GM19351 (cell line): Measurements from ENCODE around the gene ANKRD33.

Experiments
- ATAC-seq: cut with Tn5 transposase; IDR thresholded peaks from one replicate; pipeline ENCODE4 v1.9.1; 2021; ENCODE audit warnings: mild to moderate bottlenecking, moderate library complexity; ENCODE audit not compliant: unreplicated experiment

Gene ANKRD33

DNA sequence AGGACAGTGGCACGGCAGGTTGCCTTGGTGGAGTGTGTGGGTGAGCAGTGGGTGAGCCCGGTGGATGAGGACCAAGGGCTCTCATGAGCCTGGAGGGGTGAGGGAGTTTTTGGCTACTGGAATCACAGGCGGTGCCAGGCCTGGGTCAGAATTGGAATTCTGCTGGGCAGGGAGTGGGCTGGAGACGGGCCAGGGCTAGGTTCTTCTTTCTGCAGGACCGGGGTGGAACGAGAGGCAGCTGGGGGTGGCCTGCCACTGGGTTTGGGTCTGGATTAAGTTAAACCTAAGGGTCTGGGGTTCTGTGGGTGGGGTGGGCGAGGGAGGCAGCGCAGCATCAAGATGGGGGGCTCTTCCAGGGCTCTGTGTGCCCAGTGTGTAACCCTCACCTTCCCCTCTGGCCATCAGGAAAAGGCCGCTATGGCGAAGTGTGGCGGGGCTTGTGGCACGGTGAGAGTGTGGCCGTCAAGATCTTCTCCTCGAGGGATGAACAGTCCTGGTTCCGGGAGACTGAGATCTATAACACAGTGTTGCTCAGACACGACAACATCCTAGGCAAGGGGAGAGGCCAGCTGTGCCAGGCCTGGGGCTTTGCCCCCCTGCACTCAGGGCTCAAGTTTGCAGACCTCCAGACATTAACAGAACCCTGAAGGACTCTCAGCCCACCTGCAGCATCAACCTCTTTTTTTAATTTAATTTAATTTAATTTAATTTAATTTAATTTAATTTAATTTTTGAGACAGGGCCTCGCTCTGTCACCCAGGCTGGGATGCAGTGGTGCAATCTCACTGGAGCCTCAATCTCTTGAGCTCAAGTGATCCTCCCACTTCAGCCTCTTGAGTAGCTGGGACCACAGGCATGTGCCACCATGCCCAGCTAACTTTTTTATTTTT, 26.4 kb downstream of the ANKRD33 start:
- ATAC-seq: no peak

DNA sequence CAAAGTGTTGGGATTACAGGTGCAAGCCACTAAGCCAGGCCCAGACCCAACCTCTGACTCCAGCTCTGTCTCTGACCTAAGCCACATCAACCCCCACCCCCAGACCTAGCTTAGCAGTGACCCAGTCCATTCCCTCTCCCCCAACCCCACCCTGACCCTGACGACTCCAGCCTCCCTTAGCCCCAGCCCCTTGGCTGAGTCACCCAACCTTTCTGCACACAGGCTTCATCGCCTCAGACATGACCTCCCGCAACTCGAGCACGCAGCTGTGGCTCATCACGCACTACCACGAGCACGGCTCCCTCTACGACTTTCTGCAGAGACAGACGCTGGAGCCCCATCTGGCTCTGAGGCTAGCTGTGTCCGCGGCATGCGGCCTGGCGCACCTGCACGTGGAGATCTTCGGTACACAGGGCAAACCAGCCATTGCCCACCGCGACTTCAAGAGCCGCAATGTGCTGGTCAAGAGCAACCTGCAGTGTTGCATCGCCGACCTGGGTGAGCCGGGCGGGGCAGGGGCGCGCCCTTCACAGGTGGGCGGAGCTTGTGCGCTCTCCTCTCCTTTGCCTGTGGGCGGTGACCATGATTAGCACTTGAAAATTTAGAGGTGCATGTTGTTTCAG, 27.2 kb downstream of the ANKRD33 start:
- no peak for ATAC-seq

DNA sequence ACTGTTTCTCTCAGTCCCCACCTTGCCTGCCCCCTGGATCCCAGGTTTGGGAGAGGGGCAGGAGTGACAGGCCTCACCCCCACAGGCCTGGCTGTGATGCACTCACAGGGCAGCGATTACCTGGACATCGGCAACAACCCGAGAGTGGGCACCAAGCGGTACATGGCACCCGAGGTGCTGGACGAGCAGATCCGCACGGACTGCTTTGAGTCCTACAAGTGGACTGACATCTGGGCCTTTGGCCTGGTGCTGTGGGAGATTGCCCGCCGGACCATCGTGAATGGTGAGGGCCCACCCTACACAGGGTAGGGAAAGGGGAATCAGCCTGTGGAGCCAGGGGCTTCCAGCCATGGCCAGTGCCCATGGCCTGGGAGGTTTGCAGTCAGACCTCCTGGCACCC, 28.0 kb downstream of the ANKRD33 start:
- no peak for ATAC-seq

DNA sequence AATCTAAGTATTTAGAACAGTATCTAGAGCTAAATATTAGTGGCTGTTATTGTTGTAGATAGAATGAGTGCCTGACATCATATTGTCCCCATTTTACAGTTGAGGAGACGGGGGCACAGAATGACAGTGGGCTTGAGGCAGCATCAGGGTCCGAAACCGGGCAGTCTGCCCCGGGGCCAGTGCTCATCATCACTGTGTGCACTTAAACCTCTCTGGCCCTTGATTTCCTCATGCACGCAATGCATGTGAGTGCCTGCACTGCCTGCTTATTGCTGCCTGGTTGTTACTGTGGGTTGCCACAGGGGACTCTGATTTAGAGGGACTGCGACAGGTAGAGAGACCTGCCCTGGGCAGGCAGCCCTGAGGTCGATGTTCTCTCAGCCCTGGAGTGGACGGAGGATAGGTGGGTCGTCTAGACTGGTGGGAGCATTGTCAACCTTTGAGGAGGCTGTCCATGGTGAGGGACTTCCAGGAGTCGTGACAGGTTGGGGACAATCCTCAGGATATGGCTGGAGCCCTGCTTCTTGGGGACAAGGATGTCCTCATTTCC, 29.2 kb downstream of the ANKRD33 start:
- ATAC-seq: no peak

DNA sequence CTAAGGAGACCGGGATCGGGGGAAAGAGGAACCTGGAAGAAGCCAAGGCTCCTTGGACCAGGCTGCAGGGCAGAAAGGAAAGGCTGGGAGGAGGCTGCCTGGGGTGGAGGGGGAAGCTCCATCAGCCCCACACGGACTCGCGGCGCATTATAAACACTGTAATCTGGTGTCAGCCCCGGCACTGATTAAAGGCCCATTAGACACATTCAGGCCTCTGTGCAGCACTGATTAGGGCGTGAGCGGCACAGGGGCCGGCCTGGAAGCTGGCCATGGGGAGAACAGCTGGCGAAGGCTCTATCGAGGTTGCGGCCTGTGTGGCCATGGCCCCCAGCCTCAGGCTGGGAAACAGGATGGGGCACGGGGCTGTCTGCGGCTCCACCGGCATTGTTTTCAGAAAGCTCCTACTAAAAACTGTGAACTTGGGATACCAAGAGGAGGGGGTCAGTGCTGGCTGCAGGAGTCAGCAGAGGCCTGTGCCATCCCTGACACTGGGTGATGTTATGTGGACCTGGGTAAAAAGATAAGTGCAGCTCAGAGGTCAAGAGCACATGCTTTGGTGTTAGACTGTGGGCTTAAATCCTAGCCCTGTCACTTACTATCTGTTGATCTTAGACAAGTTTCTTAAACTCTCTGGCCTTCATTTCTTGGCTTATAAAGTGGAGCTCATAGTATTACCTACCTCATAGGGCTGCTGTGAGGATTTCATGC, 30.0 kb downstream of the ANKRD33 start:
- ATAC-seq: no peak

DNA sequence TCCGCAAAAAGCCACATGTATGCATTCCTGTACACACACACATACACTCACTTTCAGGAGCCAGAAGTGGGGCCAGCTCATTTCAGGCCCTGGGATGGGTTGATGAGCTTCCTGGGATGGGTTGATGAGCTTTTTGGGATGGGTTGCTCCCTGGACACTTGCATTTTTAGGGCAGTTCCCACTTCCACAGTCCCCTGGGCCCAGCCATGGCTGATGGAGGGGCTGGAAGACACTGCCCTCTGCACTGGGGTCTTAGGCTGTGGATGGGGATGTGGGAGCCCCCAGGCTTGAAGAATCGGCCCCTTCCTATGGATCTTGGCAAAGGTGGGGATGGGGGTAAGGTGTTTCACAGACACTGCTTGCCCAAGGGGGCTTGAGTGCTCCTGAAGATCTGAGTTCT, 32.1 kb downstream of the ANKRD33 start:
- no peak for ATAC-seq

DNA sequence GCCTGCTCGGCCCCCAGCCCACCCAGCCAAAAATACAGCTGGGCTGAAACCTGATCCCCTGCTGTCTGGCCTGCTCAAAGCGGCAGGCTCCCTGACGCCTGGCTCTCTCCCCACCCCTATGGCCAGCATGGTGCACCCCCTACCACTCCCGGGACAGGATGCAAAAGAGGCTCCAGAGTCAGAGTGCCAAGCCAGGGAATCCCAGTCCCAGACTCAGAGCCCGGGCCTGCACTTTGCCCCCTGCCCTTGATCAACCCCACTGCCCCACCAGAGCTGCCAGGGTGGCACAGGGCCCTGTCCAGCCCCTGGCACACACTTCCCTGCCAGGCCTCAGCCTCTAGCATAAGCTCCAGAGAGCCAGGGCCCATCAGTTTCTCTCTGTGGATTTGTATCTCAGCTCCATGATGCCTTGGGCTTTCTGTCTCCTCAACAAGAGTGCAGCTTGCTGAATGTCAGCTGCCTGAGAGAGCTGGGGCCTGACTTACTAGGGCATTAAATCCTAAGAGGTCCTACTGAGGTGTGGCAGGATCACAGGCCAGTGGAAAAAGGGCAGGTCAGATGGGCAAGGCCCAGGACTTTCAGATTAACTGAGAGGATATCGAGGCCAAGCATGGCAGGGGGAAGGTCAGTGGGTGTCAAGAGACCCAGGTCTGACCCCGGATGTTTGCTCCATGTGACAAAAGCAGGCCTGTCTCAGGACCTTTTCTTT, 33.3 kb downstream of the ANKRD33 start:
- ATAC-seq: no peak

DNA sequence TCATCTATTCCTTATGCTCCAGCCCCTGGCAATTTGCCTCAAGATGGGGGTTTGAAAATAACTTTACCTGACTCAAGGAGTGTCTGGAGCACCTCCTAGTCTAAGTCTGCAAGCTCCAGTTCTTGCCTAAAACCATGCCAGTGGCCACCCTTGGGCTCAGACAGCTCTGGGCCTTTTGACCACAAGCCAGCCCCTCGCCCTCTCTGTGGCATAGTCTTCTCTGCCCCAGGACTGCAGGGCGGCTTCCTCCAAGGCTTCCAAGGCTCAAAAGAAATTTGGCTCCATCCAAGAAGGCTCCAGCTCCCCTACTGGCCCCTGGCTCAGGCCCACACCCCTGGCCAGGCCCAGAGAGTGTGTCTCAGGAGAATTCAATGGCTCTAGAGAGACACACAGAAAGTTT, 34.2 kb downstream of the ANKRD33 start:
- ATAC-seq: no peak

DNA sequence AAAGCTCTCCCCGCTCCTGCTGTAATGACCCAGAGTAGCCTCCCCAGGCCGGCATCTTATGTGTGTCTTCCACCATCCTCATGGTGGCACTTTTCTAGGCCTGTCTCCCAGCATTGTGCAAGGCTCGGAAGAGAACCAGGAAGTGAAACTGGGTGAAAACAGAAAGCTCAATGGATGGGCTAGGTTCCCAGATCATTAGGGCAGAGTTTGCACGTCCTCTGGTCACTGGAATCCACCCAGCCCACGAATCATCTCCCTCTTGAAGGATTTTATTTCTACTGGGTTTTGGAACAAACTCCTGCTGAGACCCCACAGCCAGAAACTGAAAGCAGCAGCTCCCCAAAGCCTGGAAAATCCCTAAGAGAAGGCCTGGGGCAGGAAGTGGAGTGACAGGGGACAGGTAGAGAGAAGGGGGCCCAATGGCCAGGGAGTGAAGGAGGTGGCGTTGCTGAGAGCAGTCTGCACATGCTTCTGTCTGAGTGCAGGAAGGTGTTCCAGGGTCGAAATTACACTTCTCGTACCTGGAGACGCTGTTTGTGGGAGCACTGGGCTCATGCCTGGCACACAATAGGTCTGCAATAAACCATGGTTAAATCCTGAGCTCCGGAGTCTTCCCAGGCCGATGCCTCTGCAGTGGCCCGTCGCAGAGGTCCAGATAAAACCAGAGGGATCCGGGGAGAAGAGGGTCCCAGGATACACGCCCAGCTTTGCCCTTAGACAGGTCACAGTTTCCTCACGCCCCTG, 35.0 kb downstream of the ANKRD33 start:
- no peak for ATAC-seq

DNA sequence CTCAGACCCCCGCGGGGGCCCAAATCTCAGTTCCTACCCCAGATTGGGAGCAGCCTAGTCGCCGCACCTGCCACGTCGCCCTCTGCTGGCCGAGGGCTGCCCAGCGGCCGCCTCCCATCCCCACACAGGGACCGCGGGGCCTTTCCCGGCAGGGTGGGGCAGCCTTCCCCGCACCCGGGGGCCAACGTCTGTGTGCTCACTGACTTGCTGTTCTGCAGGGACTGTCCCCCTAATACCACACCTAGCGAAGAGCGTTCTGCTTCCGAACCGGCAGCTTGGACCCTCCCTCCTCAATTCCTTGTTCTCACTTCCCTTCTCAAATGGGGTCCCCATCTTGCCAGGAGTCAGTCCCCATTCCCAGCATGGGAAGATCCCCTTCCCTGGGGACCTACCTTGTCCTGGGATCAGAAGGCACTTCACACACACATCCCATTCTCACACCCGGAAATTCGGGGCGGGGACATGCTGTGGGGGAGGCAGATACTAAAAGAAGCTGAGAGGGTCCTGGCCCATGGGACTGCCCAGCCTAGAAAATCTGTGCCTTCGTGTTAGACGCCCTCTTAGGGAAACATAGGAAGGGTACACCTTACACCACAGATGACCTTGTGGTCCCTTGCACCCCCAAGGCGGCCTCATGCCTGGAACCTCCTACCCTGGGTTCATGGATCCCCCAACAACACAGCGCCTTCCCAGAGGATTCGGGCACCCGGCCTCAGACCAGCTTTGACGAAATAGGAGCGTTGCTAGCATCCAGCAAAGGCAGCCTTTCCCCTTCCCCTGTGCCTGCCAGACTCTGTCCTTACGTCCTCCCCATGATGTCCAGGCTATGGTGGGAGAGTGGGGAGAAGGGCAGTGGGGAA, 35.8 kb downstream of the ANKRD33 start:
- no peak for ATAC-seq

DNA sequence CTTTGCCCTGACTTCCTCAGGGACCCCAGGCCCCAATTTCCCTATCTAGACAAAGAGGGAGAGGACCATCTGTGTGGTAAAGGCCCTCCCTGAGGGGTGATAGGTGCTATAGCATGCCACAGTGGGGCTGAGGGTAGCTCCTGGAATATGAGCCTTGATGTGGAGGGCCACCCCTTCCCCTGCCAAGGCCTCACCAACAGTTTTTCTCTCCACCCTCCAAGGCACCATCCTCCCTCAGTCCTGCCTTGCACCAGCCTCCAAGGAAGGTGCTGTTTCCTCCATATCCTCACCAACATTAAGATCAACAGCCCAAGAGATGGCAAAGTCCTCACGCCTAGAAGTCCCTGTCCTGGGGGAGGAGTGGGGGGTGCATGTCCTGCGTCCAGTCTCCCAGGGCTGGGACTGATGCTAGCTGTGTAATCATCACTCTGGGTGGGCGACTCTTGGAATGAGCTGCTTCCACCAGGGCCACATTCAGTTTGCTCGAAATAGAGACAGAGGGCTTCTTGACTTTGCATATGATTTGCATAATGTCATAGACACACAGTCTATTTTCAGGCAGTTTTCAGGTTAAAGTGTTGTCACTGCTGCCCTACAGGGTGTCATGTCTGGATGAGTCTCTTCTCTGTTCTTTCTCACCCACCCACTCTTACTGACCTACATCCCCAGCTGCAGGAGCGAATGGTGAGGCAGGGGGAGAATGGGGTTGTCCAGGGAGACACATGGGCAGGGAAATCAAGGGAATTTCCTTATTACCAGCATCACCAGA, 36.8 kb downstream of the ANKRD33 start:
- peak; percentile 76 for ATAC-seq

DNA sequence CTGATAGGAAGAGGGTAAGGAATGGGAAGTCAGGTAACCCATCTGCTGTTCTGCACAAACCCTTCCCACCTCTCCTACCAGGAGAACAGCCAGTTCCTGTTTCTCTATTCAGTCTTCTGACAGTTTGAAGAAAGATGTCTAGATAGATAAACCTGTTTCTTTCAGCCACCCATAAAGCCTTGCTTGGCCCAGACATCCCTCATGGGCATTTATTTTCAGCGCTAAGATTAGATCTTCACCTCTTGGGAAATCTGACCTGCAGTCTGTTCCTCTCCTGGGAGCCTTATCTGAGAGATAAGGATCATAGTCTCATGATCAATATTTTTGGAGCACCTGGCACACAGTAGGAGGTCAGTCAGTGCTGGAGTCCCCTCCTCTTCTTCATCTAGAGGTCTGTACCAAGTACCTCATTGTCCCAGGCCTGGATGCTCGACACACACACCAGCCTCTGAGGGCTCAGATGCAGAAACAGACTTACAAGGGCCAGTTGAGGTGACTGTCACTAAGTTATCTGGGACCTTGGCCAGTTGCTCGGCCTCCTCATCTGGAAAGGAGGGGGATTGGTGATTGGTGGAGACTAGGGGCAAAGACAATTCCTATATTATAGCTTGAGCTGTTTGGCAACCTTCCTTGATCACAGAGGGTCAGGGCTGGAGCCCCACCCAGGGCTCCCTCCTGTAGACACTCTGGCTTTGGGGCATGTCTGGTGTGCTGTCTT, 37.6 kb downstream of the ANKRD33 start:
- no peak for ATAC-seq

DNA sequence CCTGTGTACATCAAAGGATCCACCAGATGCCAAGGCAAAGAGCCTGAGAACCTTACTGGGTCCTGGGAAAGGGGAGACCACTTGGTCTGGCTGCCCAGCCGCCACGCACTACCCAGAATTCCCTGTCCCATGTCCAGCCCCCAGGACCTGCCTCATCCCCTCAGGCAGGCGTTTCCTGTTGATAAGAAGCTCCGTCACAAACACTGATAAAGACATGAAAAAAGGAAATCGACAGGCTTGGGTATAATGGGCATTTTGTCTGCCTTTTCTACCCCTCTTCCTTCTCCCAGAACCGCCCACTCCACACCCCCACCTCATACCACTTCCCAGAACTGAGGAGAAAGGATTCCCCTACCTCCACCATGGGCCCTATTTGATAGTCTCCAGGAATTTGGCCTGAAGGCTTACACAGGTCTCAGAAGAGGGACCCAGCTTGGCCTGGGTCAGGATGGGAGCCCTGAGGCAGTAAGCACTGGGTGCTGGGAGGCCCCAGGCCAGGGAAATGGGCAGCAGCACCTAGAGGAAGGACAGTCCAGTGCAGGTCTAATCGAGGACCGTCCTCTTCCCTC, 38.2 kb downstream of the ANKRD33 start:
- ATAC-seq: no peak

DNA sequence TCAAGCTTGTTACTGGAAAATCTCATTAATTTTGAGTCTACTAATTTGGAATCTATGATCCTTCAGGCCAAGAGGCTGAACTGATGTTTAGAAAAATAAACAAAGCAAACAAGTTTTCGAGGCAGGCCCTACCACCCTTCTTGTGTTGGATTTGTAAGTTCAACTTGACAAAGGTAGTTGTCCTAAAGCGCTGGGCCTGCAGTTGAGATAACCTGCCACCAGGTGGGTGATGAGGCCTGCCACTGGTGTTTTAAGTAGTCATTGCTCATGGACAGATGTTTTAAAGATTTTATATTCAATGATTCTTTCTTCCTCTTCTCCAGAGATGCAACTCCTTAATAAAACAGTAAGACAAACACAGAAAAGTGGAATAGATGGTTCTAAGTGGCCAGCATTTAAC, 38.8 kb downstream of the ANKRD33 start:
- no peak for ATAC-seq

DNA sequence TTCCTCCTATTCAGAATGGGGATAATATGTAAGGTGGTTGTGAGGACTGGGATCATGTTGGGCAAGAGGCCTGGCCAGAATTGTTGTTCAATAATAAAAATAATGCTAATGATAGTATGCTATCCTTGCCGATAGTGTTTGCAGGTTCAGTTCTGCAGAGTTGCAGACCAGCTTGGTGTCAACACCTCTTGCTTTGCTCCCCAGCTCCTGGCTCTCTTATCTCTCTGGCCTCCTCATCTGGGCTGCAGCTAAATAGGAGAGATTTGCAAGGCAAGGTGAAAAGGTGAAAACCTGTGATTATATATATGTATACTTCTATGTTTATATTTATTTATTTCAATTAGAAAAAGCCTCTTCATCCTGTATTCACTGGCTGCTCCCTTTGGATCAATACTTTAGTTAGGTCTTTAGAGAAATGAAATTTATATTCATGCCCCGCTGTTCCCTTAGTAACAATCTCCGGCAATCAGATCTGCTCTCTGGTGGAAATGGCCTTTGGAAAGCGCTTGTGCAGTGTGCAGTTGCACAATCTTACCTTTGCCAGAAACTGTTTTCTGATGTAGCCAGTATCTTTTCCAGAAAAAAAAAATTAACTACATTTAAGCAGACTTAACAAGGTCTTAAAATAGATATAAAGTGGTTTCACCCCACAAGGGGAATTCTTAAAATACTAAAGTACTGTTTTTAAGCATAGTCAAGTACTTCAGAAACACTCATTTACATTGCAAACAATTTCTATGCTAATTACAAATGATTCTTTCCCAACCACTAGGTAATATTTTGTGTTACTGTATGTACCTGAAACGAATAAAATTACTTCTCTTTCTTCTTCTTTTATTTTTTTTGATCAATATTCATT, 44.5 kb downstream of the ANKRD33 start:
- ATAC-seq: no peak

DNA sequence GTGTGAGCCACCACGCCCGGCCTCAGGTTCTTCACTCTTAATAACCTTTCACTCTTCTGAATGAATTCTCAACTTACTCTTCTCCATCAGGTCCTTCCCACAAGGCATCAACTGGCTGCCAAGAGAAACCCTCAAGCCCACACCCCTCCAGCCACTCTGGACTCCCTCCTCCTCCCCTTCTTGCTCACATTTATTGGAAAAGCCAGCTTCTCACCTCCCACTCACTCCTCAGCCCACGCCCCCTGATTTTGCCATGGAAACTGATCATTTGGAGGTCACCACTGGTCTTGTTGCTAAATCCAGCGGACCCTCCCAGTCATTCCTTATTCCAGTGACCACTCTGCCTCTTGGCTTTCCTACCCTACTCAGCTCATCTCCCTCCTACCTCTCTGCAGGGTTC, 46.2 kb downstream of the ANKRD33 start:
- ATAC-seq: no peak

DNA sequence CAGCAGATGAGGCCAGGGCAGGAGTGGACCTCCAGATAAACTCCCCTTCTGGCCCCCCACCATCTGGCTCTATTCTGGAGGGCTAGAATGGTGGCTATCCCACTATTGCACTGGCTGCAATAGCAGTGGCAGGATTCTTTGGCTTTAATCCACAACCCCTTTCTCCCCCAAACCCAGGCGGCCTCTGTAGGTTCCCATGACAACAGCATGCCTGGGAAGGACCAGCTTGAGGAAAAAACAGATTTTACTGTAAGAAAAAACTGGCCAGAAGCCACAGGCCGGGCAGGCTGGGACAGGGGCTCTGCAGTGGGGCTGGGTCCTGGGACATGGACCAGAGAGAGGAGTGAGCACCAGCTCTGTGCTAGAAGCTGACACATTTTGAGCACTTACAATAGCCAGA, 50.0 kb downstream of the ANKRD33 start:
- no peak for ATAC-seq
